ENCODE data around the gene TBC1D7. TPM values are rescaled to one million over a fixed set of nuclear protein-coding genes. Genes with fewer than 3 reads are reported as not detected.

The TBC1D7 gene
- total and polyA plus RNA-seq, 10 of the 15 experiments (the other 5 are each of a cell fraction or from before 2014, with no cell fraction given), result 20.1 to 65.9 (median 31.3) TPM

DNA sequence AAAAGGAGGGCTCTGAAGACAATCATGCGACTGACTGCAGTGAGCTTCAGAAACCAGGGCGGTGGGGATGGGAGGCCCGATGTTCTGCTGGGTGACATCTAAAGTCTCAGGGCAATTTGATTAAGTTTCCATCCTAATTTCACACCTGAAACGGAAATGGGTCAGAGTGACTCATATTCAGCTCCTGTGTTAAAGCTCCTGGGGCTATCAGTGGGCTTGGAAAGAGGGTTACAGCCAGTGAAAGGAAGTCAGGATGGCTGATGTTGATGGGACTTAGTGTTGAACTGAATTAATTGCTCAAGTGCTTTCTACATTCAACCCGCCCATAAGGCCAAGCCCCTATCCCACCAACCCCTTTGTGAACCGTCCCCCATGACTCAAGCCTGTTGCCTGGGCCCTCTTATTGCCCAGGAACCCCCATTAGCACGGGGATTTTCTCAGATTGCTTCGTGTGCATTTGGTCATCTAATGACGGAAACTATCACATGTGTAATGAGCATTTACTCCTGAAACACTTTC lies 47.1 kb upstream of the TBC1D7 start (continued):
- TF ChIP-seq ZNF592 (IDR thresholded peaks at IDR 0.05), result no peak; the same call in 1 of the 2 replicates
- peak; percentile 76; the same call in 1 of the 2 replicates for TF ChIP-seq PAX5 (IDR thresholded peaks at IDR 0.05; ENCODE audit: borderline replicate concordance, low read depth, low read length)
- peak; percentile 47 for TF ChIP-seq NR2F1 (conservative IDR thresholded peaks at IDR 0.05)
- TF ChIP-seq RUNX3 (IDR thresholded peaks at IDR 0.05; ENCODE audit: low read length), result peak; percentile 66
- 0 out of 2 replicates have a peak, but pooled peaks have one; percentile 30 for TF ChIP-seq ZBED1 (IDR thresholded peaks at IDR 0.05; ENCODE audit: borderline replicate concordance)
- TF ChIP-seq, protein P1, sequence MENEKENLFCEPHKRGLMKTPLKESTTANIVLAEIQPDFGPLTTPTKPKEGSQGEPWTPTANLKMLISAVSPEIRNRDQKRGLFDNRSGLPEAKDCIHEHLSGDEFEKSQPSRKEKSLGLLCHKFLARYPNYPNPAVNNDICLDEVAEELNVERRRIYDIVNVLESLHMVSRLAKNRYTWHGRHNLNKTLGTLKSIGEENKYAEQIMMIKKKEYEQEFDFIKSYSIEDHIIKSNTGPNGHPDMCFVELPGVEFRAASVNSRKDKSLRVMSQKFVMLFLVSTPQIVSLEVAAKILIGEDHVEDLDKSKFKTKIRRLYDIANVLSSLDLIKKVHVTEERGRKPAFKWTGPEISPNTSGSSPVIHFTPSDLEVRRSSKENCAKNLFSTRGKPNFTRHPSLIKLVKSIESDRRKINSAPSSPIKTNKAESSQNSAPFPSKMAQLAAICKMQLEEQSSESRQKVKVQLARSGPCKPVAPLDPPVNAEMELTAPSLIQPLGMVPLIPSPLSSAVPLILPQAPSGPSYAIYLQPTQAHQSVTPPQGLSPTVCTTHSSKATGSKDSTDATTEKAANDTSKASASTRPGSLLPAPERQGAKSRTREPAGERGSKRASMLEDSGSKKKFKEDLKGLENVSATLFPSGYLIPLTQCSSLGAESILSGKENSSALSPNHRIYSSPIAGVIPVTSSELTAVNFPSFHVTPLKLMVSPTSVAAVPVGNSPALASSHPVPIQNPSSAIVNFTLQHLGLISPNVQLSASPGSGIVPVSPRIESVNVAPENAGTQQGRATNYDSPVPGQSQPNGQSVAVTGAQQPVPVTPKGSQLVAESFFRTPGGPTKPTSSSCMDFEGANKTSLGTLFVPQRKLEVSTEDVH (IDR thresholded peaks at IDR 0.05; ENCODE audit: low read depth, partially characterized antibody), result no peak
- TF ChIP-seq, protein P2, sequence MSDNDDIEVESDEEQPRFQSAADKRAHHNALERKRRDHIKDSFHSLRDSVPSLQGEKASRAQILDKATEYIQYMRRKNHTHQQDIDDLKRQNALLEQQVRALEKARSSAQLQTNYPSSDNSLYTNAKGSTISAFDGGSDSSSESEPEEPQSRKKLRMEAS (IDR thresholded peaks at IDR 0.05; ENCODE audit: low read depth, low read length), result no peak
- TF ChIP-seq ZNF207 (IDR thresholded peaks at IDR 0.05; ENCODE audit: borderline replicate concordance), result 0 out of 2 replicates have a peak, but pooled peaks have one; percentile 36
- no peak for TF ChIP-seq RFX5 (IDR thresholded peaks at IDR 0.05; ENCODE audit: low read depth, low read length)
- no peak for TF ChIP-seq TAF1 (IDR thresholded peaks at IDR 0.05; ENCODE audit: borderline replicate concordance, low read depth, low read length)
- no peak for TF ChIP-seq SREBF2 (IDR thresholded peaks at IDR 0.05; ENCODE audit: low read length)
- TF ChIP-seq MTA2 (IDR thresholded peaks at IDR 0.05; ENCODE audit: low read depth), result peak; percentile 97
- no peak for TF ChIP-seq SMARCA5 (IDR thresholded peaks at IDR 0.05)
- no peak for TF ChIP-seq E2F4 (IDR thresholded peaks at IDR 0.05; ENCODE audit: low read depth, low read length)
- peak; percentile 32; the same call in 1 of the 2 replicates for TF ChIP-seq YY1 (IDR thresholded peaks at IDR 0.05; ENCODE audit: low read depth, low read length)
- TF ChIP-seq KLF5 (IDR thresholded peaks at IDR 0.05; ENCODE audit: partially characterized antibody), result peak; percentile 84
- peak; percentile 22 to 63; a peak in 2 of 4 replicates for TF ChIP-seq BHLHE40 (IDR thresholded peaks at IDR 0.05; ENCODE audit: borderline replicate concordance in 1 of 2, low read depth in 2 of 2, low read length in 1 of 2)
- TF ChIP-seq, protein P3, sequence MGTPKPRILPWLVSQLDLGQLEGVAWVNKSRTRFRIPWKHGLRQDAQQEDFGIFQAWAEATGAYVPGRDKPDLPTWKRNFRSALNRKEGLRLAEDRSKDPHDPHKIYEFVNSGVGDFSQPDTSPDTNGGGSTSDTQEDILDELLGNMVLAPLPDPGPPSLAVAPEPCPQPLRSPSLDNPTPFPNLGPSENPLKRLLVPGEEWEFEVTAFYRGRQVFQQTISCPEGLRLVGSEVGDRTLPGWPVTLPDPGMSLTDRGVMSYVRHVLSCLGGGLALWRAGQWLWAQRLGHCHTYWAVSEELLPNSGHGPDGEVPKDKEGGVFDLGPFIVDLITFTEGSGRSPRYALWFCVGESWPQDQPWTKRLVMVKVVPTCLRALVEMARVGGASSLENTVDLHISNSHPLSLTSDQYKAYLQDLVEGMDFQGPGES (IDR thresholded peaks at IDR 0.05), result 0 out of 2 replicates have a peak, but pooled peaks have one; percentile 7
- TF ChIP-seq BRCA1 (IDR thresholded peaks at IDR 0.05; ENCODE audit: low read depth, low read length), result no peak
- peak; percentile 81 for TF ChIP-seq FOXM1 (IDR thresholded peaks at IDR 0.05; ENCODE audit: low read depth, low read length)
- TF ChIP-seq HDAC2 (IDR thresholded peaks at IDR 0.05), result no peak

Measured in GM12878 (cell line).